HepG2 (cell line): Measurements from ENCODE around the gene IQCE.
"Not testable (repeated sequence)": the region's sequence is repeated elsewhere in the genome, so short reads cannot be mapped to it uniquely, and the experiment has no call there.

Experiments used
- ZNF597 ChIP-seq: sonication (generic); formaldehyde crosslinking; IDR thresholded peaks from 2 replicates; pipeline ENCODE4 v1.5.0; 2020; ENCODE audit warnings: missing genetic modification reagents
- TF ChIP-seq, protein P1 (sequence below), 2 experiments: fragments of 450-650 bp in 1 of 2; sonication (generic) in 1 of 2; formaldehyde crosslinking in 1 of 2; IDR thresholded peaks; 2 replicates each; pipeline versions ENCODE4 v1.6.1 to v1.8.0; 2016 to 2022; ENCODE audit warnings: antibody characterized with exemption in 1 of 2, mild to moderate bottlenecking in 1 of 2, missing genetic modification reagents in 1 of 2
- TF ChIP-seq, protein P2 (sequence below): sonication (generic); formaldehyde crosslinking; IDR thresholded peaks from 2 replicates; pipeline ENCODE4 v1.5.0; 2020; ENCODE audit warnings: mild to moderate bottlenecking, missing genetic modification reagents, moderate library complexity

- TF ChIP-seq, protein P1, sequence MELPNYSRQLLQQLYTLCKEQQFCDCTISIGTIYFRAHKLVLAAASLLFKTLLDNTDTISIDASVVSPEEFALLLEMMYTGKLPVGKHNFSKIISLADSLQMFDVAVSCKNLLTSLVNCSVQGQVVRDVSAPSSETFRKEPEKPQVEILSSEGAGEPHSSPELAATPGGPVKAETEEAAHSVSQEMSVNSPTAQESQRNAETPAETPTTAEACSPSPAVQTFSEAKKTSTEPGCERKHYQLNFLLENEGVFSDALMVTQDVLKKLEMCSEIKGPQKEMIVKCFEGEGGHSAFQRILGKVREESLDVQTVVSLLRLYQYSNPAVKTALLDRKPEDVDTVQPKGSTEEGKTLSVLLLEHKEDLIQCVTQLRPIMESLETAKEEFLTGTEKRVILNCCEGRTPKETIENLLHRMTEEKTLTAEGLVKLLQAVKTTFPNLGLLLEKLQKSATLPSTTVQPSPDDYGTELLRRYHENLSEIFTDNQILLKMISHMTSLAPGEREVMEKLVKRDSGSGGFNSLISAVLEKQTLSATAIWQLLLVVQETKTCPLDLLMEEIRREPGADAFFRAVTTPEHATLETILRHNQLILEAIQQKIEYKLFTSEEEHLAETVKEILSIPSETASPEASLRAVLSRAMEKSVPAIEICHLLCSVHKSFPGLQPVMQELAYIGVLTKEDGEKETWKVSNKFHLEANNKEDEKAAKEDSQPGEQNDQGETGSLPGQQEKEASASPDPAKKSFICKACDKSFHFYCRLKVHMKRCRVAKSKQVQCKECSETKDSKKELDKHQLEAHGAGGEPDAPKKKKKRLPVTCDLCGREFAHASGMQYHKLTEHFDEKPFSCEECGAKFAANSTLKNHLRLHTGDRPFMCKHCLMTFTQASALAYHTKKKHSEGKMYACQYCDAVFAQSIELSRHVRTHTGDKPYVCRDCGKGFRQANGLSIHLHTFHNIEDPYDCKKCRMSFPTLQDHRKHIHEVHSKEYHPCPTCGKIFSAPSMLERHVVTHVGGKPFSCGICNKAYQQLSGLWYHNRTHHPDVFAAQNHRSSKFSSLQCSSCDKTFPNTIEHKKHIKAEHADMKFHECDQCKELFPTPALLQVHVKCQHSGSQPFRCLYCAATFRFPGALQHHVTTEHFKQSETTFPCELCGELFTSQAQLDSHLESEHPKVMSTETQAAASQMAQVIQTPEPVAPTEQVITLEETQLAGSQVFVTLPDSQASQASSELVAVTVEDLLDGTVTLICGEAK (IDR thresholded peaks at IDR 0.05): not testable (repeated sequence)
- TF ChIP-seq, protein P1 (CRISPR knock-in tag; IDR thresholded peaks at IDR 0.05): not testable (repeated sequence)
- not testable (repeated sequence) for TF ChIP-seq ZNF597
- TF ChIP-seq, protein P2, sequence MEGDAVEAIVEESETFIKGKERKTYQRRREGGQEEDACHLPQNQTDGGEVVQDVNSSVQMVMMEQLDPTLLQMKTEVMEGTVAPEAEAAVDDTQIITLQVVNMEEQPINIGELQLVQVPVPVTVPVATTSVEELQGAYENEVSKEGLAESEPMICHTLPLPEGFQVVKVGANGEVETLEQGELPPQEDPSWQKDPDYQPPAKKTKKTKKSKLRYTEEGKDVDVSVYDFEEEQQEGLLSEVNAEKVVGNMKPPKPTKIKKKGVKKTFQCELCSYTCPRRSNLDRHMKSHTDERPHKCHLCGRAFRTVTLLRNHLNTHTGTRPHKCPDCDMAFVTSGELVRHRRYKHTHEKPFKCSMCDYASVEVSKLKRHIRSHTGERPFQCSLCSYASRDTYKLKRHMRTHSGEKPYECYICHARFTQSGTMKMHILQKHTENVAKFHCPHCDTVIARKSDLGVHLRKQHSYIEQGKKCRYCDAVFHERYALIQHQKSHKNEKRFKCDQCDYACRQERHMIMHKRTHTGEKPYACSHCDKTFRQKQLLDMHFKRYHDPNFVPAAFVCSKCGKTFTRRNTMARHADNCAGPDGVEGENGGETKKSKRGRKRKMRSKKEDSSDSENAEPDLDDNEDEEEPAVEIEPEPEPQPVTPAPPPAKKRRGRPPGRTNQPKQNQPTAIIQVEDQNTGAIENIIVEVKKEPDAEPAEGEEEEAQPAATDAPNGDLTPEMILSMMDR (CRISPR knock-in tag): not testable (repeated sequence)
Measured at GRCh38 chr7:2532199-2532772, 26.5 kb upstream of the IQCE start.
